Stimulated activated CD4-positive, alpha-beta T cell treated with anti-CD3 and anti-CD28 coated beads, TNF-alpha, amount 100 ng/mL, for 4 hours (primary cell): ENCODE results near the gene CAND1.

Experiments used
- DNase-seq, 3 experiments: peaks; one replicate each; pipeline ENCODE4 v3.0.0-alpha.2; 2020; ENCODE audit warnings: low read depth in 3 of 3

The CAND1 gene

GRCh38 chr12:67344979-67345710 lies 76.0 kb downstream of the CAND1 start:
- no peak for DNase-seq

- no peak for DNase-seq
Observed at GRCh38 chr12:67348683-67349082, 79.5 kb downstream of the CAND1 start.

GRCh38 chr12:67352682-67353081 lies 83.5 kb downstream of the CAND1 start:
- DNase-seq = no peak

- no peak for DNase-seq
Observed at GRCh38 chr12:67354322-67354721, 85.2 kb downstream of the CAND1 start.

GRCh38 chr12:67354966-67355365 lies 85.8 kb downstream of the CAND1 start:
- no peak for DNase-seq

- no peak for DNase-seq
Observed at GRCh38 chr12:67355428-67356379, 86.5 kb downstream of the CAND1 start.

- no peak for DNase-seq
Observed at GRCh38 chr12:67356380-67356774, 87.2 kb downstream of the CAND1 start.

GRCh38 chr12:67357376-67358125 lies 88.4 kb downstream of the CAND1 start:
- no peak for DNase-seq

- no peak for DNase-seq
Observed at GRCh38 chr12:67358781-67359338, 89.7 kb downstream of the CAND1 start.

- DNase-seq = no peak
Observed at GRCh38 chr12:67362526-67362925, 93.4 kb downstream of the CAND1 start.

- no peak for DNase-seq
Observed at GRCh38 chr12:67364228-67364627, 95.1 kb downstream of the CAND1 start.

- DNase-seq = no peak
Observed at GRCh38 chr12:67365131-67365530, 96.0 kb downstream of the CAND1 start.

- no peak for DNase-seq
Observed at GRCh38 chr12:67367843-67368242, 98.7 kb downstream of the CAND1 start.
